Measurements from ENCODE around the gene TP63.

- TF ChIP-seq POLR2AphosphoS5 (IDR thresholded peaks at IDR 0.05; ENCODE audit: low read depth) (no peak), CTCF (conservative IDR thresholded peaks at IDR 0.05; ENCODE audit: low read depth in 2 of 2) (no peak), CREB1 (CRISPR knock-in tag; IDR thresholded peaks at IDR 0.05; ENCODE audit: low read depth) (no peak), EZH2phosphoT487 (IDR thresholded peaks at IDR 0.05; ENCODE audit: unreplicated experiment) (no peak), EZH2 (IDR thresholded peaks at IDR 0.05; ENCODE audit: low read depth, unreplicated experiment) (no peak), REST (IDR thresholded peaks at IDR 0.05; ENCODE audit: unreplicated experiment) (no peak)
Observed at GRCh38 chr3:189673535-189673934, 42.3 kb downstream of the TP63 start.

All from GM23338 (cell line).